H9 (cell line): ENCODE data around the gene ARL5A. TPM values are rescaled to one million over a fixed set of nuclear protein-coding genes. Genes with fewer than 3 reads are reported as not detected.

Source experiments
- DNase-seq: peaks from one replicate; pipeline ENCODE4 v3.0.0-alpha.2; 2017
- H2AFZ ChIP-seq: one replicate; pipeline ENCODE4 v1.6.1; 2013; ENCODE audit warnings: mild to moderate bottlenecking, low read length, control low read depth, moderate library complexity
- H2AK5ac ChIP-seq: 2 replicates; pipeline ENCODE4 v1.6.1; 2013; ENCODE audit warnings: low read length, control low read depth, mixed read lengths; ENCODE audit not compliant: insufficient read length
- H2BK120ac ChIP-seq: one replicate; pipeline ENCODE4 v1.6.1; 2013; ENCODE audit warnings: low read depth, mild to moderate bottlenecking, low read length, control low read depth, inconsistent platforms; ENCODE audit not compliant: poor library complexity, severe bottlenecking
- H2BK12ac ChIP-seq: 2 replicates; pipeline ENCODE4 v1.6.1; 2013; ENCODE audit warnings: low read length, control low read depth, mixed read lengths, low read depth; ENCODE audit not compliant: insufficient read length
- H2BK15ac ChIP-seq: 2 replicates; pipeline ENCODE4 v1.6.1; 2013; ENCODE audit warnings: low read depth, low read length, control low read depth
- H2BK20ac ChIP-seq: one replicate; pipeline ENCODE4 v1.6.1; 2013; ENCODE audit warnings: low read depth, mild to moderate bottlenecking, low read length, control low read depth, inconsistent platforms; ENCODE audit not compliant: poor library complexity, severe bottlenecking
- H2BK5ac ChIP-seq: 2 replicates; pipeline ENCODE4 v1.6.1; 2013; ENCODE audit warnings: low read length, control low read depth, mixed read lengths; ENCODE audit not compliant: insufficient read length
- H3K14ac ChIP-seq: 2 replicates; pipeline ENCODE4 v1.6.1; 2013; ENCODE audit warnings: low read length, control low read depth; ENCODE audit not compliant: insufficient read depth
- H3K18ac ChIP-seq: 2 replicates; pipeline ENCODE4 v1.6.1; 2013; ENCODE audit warnings: low read depth, mild to moderate bottlenecking, mixed read lengths, low read length, control low read depth; ENCODE audit not compliant: insufficient read length
- H3K23ac ChIP-seq: 2 replicates; pipeline ENCODE4 v1.6.1; 2013; ENCODE audit warnings: low read length, control low read depth, mixed read lengths, low read depth; ENCODE audit not compliant: insufficient read length
- H3K23me2 ChIP-seq: 2 replicates; pipeline ENCODE4 v1.6.1; 2013; ENCODE audit warnings: low read depth, mild to moderate bottlenecking, mixed read lengths, low read length, control low read depth; ENCODE audit not compliant: insufficient read length, poor library complexity, severe bottlenecking
- H3K27ac ChIP-seq: 2 replicates; pipeline ENCODE4 v1.5.1; 2013; ENCODE audit warnings: low read length, control low read depth, mixed read lengths, low read depth; ENCODE audit not compliant: insufficient read length
- H3K27me3 ChIP-seq: 2 replicates; pipeline ENCODE4 v1.6.1; 2013; ENCODE audit warnings: low read length, control low read depth, inconsistent platforms; ENCODE audit not compliant: insufficient read depth
- H3K4ac ChIP-seq: 2 replicates; pipeline ENCODE4 v1.6.1; 2013; ENCODE audit warnings: low read depth, mild to moderate bottlenecking, control low read depth, inconsistent platforms, low read length, moderate library complexity
- H3K4me1 ChIP-seq: 2 replicates; pipeline ENCODE4 v1.6.1; 2013; ENCODE audit warnings: low read length, control low read depth, inconsistent platforms; ENCODE audit not compliant: insufficient read depth
- H3K4me2 ChIP-seq: 2 replicates; pipeline ENCODE4 v1.6.1; 2013; ENCODE audit warnings: low read length, control low read depth, mixed read lengths; ENCODE audit not compliant: insufficient read length, insufficient read depth
- H3K56ac ChIP-seq: 2 replicates; pipeline ENCODE4 v1.6.1; 2013; ENCODE audit warnings: low read depth, mild to moderate bottlenecking, mixed read lengths, low read length, control low read depth; ENCODE audit not compliant: insufficient read length
- H3K79me1 ChIP-seq: 2 replicates; pipeline ENCODE4 v1.6.1; 2013; ENCODE audit warnings: low read depth, mild to moderate bottlenecking, moderate library complexity, low read length, control low read depth, inconsistent platforms; ENCODE audit not compliant: insufficient read depth, poor library complexity, severe bottlenecking
- H3K79me2 ChIP-seq: 2 replicates; pipeline ENCODE4 v1.6.1; 2013; ENCODE audit warnings: low read length, control low read depth, inconsistent platforms; ENCODE audit not compliant: insufficient read depth
- H3K9ac ChIP-seq: 2 replicates; pipeline ENCODE4 v1.6.1; 2013; ENCODE audit warnings: low read length, control low read depth, mixed read lengths; ENCODE audit not compliant: insufficient read length; ENCODE audit errors: extremely low read depth
- H3K9me3 ChIP-seq: one replicate; pipeline ENCODE4 v1.6.1; 2013; ENCODE audit warnings: low read depth, low read length, inconsistent platforms; ENCODE audit not compliant: control insufficient read depth
- H3T11ph ChIP-seq: one replicate; pipeline ENCODE4 v1.6.1; 2013; ENCODE audit warnings: mild to moderate bottlenecking, low read length, control low read depth, inconsistent platforms
- H4K20me1 ChIP-seq: one replicate; pipeline ENCODE4 v1.6.1; 2013; ENCODE audit not compliant: control insufficient read depth, insufficient read length, insufficient read depth
- H4K5ac ChIP-seq: 2 replicates; pipeline ENCODE4 v1.6.1; 2013; ENCODE audit warnings: low read depth, mild to moderate bottlenecking, mixed read lengths, low read length, control low read depth; ENCODE audit not compliant: insufficient read length
- H4K8ac ChIP-seq: replicated peaks from 2 replicates; pipeline ENCODE4 v1.6.1; 2013; ENCODE audit warnings: low read length, control low read depth, mixed read lengths, low read depth; ENCODE audit not compliant: insufficient read length
- H4K91ac ChIP-seq: 2 replicates; pipeline ENCODE4 v1.6.1; 2013; ENCODE audit warnings: low read depth, mild to moderate bottlenecking, moderate library complexity, mixed read lengths, low read length, control low read depth; ENCODE audit not compliant: insufficient read length
- H3K27ac Mint-ChIP-seq, 3 experiments: 2 replicates in 2 of 3; 3 replicates in 1 of 3; pipeline ENCODE4 v1.8.0; 2020 to 2021; ENCODE audit warnings: mixed read lengths in 3 of 3, mild to moderate bottlenecking in 1 of 3, moderate library complexity in 1 of 3
- H3K27me3 Mint-ChIP-seq: 2 replicates; pipeline ENCODE4 v1.8.0; 2021; ENCODE audit warnings: low read depth, mild to moderate bottlenecking, moderate library complexity, mixed read lengths
- H3K36me3 Mint-ChIP-seq, 3 experiments: 2 replicates in 2 of 3; 3 replicates in 1 of 3; pipeline ENCODE4 v1.8.0; 2020 to 2021; ENCODE audit warnings: low read depth in 3 of 3, mixed read lengths in 3 of 3; ENCODE audit not compliant: insufficient read depth in 1 of 3
- H3K4me1 Mint-ChIP-seq, 2 experiments: 2 replicates each; pipeline ENCODE4 v1.8.0; 2020; ENCODE audit warnings: mixed read lengths in 2 of 2
- H3K4me3 Mint-ChIP-seq, 2 experiments: 2 replicates in 1 of 2; 3 replicates in 1 of 2; pipeline ENCODE4 v1.8.0; 2020 to 2021; ENCODE audit warnings: mild to moderate bottlenecking in 2 of 2, mixed read lengths in 2 of 2, moderate library complexity in 1 of 2
- H3K9me3 Mint-ChIP-seq, 2 experiments: 2 replicates in 1 of 2; 3 replicates in 1 of 2; pipeline ENCODE4 v1.8.0; 2020; ENCODE audit warnings: mild to moderate bottlenecking in 2 of 2, mixed read lengths in 2 of 2, moderate library complexity in 1 of 2
- CTCF ChIP-seq: fragments of 200-600 bp; sonication (generic); conservative IDR thresholded peaks from 3 replicates; pipeline ENCODE4 v1.8.0; 2021; ENCODE audit warnings: antibody characterized with exemption, mild to moderate bottlenecking
- WGBS: extraction: QIAGEN DNeasy Blood & Tissue Kit; methylation state at CpG from one replicate; pipeline ENCODE4 v1.1.7; 2013; ENCODE audit warnings: missing lambda C conversion rate, low lambda C conversion rate, mixed read lengths; ENCODE audit not compliant: insufficient read length; ENCODE audit errors: extremely low coverage; 5-methylcytosine and 5-hydroxymethylcytosine counted together
- total RNA-seq: library from RNA; stranded (reverse); gene quantifications from 2 replicates; pipeline ENCODE4 v1.2.1, GENCODE V29; 2021

The ARL5A gene
- total RNA-seq, 1 experiment from 2014 or later: 66.7 TPM

GRCh38 chr2:151843691-151844061 lies 15.5 kb upstream of the ARL5A start:
- no peaks in the 10 kb centered on the region for H3K27me3 ChIP-seq
- no peak overlapping the region for H3K23ac ChIP-seq
- no peak for DNase-seq
- H2BK5ac ChIP-seq: no peak overlapping the region
- H3K14ac ChIP-seq: no peak overlapping the region
- no peaks in the 10 kb centered on the region for H3K79me2 ChIP-seq
- no CpG with 5 or more reads among the region's 1 CpG for WGBS
- H3K18ac ChIP-seq: no peak overlapping the region
- H2AK5ac ChIP-seq: no peak overlapping the region
- no peaks in the 10 kb centered on the region for H4K20me1 ChIP-seq
- no peak overlapping the region for H3K56ac ChIP-seq
- no peaks in the 10 kb centered on the region for H3K36me3 Mint-ChIP-seq
- no peaks in the 10 kb centered on the region for H3K23me2 ChIP-seq
- no peak overlapping the region for H3K9ac ChIP-seq
- no peak overlapping the region for H3K4ac ChIP-seq
- H3K9me3 ChIP-seq: no peaks in the 10 kb centered on the region
- no peaks in the 10 kb centered on the region for H3K27me3 Mint-ChIP-seq
- H3K27ac Mint-ChIP-seq: no peak overlapping the region
- no peaks in the 10 kb centered on the region for H3K79me1 ChIP-seq
- H3K4me3 Mint-ChIP-seq: no peak overlapping the region
- H3K27ac ChIP-seq: no peak overlapping the region
- no peaks in the 10 kb centered on the region for H3K9me3 Mint-ChIP-seq
- H4K91ac ChIP-seq: no peak overlapping the region
- H2AFZ ChIP-seq: no peak overlapping the region
- H2BK15ac ChIP-seq: no peak overlapping the region
- H3T11ph ChIP-seq: no peak overlapping the region
- H3K4me1 ChIP-seq: no peaks in the 10 kb centered on the region
- no peak overlapping the region for H4K8ac ChIP-seq
- no peak overlapping the region for H4K5ac ChIP-seq
- H2BK20ac ChIP-seq: no peak overlapping the region
- H3K4me1 Mint-ChIP-seq: no peaks in the 10 kb centered on the region
- no peak for TF ChIP-seq CTCF
- no peak overlapping the region for H3K4me2 ChIP-seq
- no peak overlapping the region for H2BK120ac ChIP-seq
- no peak overlapping the region for H2BK12ac ChIP-seq
